ACC112 (cell line): ENCODE data around the gene TMEM11.

Source experiments
- H2AFZ ChIP-seq: fragments of 200-600 bp; sonication (generic); one replicate; pipeline ENCODE4 v1.6.0; 2017; ENCODE audit warnings: antibody characterized with exemption, low read length; ENCODE audit not compliant: unreplicated experiment
- H3K27ac ChIP-seq: fragments of 200-600 bp; sonication (generic); 2 replicates; pipeline ENCODE4 v1.5.1; 2014; ENCODE audit warnings: low read depth, mild to moderate bottlenecking, antibody characterized with exemption, low read length, moderate library complexity
- H3K27me3 ChIP-seq: fragments of 200-600 bp; sonication (generic); 2 replicates; pipeline ENCODE4 v1.6.1; 2014; ENCODE audit warnings: mild to moderate bottlenecking, antibody characterized with exemption, low read length, moderate library complexity, mixed read lengths; ENCODE audit not compliant: insufficient read depth
- H3K36me3 ChIP-seq: fragments of 200-600 bp; sonication (generic); 2 replicates; pipeline ENCODE4 v1.6.1; 2016; ENCODE audit warnings: mild to moderate bottlenecking, antibody characterized with exemption, low read length, moderate library complexity, mixed read lengths; ENCODE audit not compliant: insufficient read depth
- H3K4me1 ChIP-seq: fragments of 200-600 bp; sonication (generic); one replicate; pipeline ENCODE4 v1.6.1; 2016; ENCODE audit warnings: low read length, mixed read lengths; ENCODE audit not compliant: insufficient read depth, unreplicated experiment, control insufficient read depth
- H3K4me3 ChIP-seq: fragments of 200-600 bp; sonication (generic); 2 replicates; pipeline ENCODE4 v1.5.1; 2014; ENCODE audit warnings: mild to moderate bottlenecking, low read depth, low read length
- H3K79me2 ChIP-seq: fragments of 200-600 bp; sonication (generic); one replicate; pipeline ENCODE4 v1.6.0; 2016; ENCODE audit warnings: low read length; ENCODE audit not compliant: control insufficient read depth, unreplicated experiment, insufficient read depth

The TMEM11 gene

GRCh38 chr17:21160401-21160800, 53.6 kb downstream of the TMEM11 start:
- Histone ChIP-seq H3K27me3 (no peaks in the 10 kb centered on the region), H3K4me3 (no peak overlapping the region), H3K36me3 (no peaks in the 10 kb centered on the region), H3K27ac (no peak overlapping the region), H2AFZ (no peak overlapping the region), H3K4me1 (peaks cover 16% of the 10 kb centered on the region), H3K79me2 (peaks cover 2% of the 10 kb centered on the region)

- no peaks in the 10 kb centered on the region for H3K36me3 ChIP-seq
- H3K4me3 ChIP-seq, result no peak overlapping the region
- H3K4me1 ChIP-seq, result peaks cover 16% of the 10 kb centered on the region
Observed at GRCh38 chr17:21157586-21158370, 56.2 kb downstream of the TMEM11 start.

GRCh38 chr17:21152731-21153130, 61.2 kb downstream of the TMEM11 start:
- Histone ChIP-seq H3K36me3 (no peaks in the 10 kb centered on the region), H3K79me2 (no peaks in the 10 kb centered on the region), H3K4me1 (no peaks in the 10 kb centered on the region), H2AFZ (no peak overlapping the region), H3K4me3 (no peak overlapping the region), H3K27me3 (no peaks in the 10 kb centered on the region), H3K27ac (no peak overlapping the region)

More at GRCh38 chr17:21157586-21158370, 56.2 kb downstream of the TMEM11 start:
- H2AFZ ChIP-seq, result no peak overlapping the region
- no peaks in the 10 kb centered on the region for H3K27me3 ChIP-seq
- H3K79me2 ChIP-seq, result peaks cover 2% of the 10 kb centered on the region
- no peak overlapping the region for H3K27ac ChIP-seq

GRCh38 chr17:21149621-21150020, 64.3 kb downstream of the TMEM11 start:
- Histone ChIP-seq H3K27ac (no peak overlapping the region), H3K27me3 (no peaks in the 10 kb centered on the region), H3K4me3 (no peak overlapping the region), H3K79me2 (peaks cover 2% of the 10 kb centered on the region), H3K4me1 (no peaks in the 10 kb centered on the region), H3K36me3 (0 out of 2 replicates have a peak, but pooled peaks cover 5% of the 10 kb centered on the region), H2AFZ (no peak overlapping the region)
